ENCODE results near the gene PKIG. TPM values are rescaled to one million over a fixed set of nuclear protein-coding genes. Genes with fewer than 3 reads are reported as not detected.

Gene PKIG
- polyA plus RNA-seq, 1 donor (not counting 4 experiments of a cell fraction or from before 2014, with no cell fraction given) = 6.6 TPM

DNA sequence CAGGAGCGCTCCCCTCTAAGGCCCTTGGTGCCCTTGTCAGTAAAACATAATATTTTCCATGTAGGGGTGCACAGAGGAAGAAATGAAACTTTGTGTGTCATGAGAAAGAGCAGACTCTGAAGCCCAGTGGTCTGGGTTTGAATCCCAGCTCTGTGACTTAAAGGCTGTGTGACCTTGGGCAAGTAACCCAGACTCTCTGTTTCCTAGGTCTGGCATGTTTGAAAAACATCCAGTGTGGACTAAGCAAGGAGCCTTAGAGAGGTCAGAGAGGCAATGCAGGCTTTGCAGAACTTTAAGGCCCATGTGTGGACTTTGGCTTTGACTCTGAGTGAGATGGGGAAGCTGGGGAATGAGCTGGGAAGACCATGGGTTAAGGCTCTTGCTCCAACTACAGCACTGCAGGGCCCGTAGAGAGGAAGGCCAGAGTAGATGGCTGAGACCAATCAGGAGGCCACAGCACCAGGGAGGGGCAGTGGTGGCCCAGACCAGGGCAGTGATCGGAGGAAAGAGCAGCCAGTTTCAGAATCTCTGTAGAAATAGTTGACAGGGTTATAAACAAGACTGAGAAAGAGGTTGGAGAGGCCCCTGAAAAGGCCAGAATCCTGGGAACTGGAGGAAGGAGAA, 50.9 kb downstream of the PKIG start:
- Histone ChIP-seq H3K27me3 (ENCODE audit: control insufficient read depth, extremely low read depth, insufficient read depth, low read length) (no peaks in the 10 kb centered on the region), H3K9me1 (ENCODE audit: control insufficient read depth, extremely low read depth, insufficient read depth, low read length) (no peaks in the 10 kb centered on the region), H3K9ac (ENCODE audit: control insufficient read depth, extremely low read depth, insufficient read depth, low read length) (no peak overlapping the region), H3K4me2 (ENCODE audit: control insufficient read depth, extremely low read depth, insufficient read depth, low read depth, low read length) (no peak overlapping the region), H3K9me3 (ENCODE audit: control insufficient read depth, low read depth, low read length) (no peaks in the 10 kb centered on the region), H3K4me1 (ENCODE audit: control insufficient read depth, extremely low read depth, insufficient read depth, low read length) (no peaks in the 10 kb centered on the region), H4K20me1 (ENCODE audit: control insufficient read depth, extremely low read depth, insufficient read depth, low read length) (no peaks in the 10 kb centered on the region), H3K36me3 (ENCODE audit: control insufficient read depth in 2 of 2, extremely low read depth in 1 of 2, insufficient read depth in 2 of 2, low read length in 2 of 2) (peaks cover 5% of the 10 kb centered on the region in 2 experiments), H3K79me2 (ENCODE audit: control insufficient read depth, insufficient read depth, low read length) (no peaks in the 10 kb centered on the region), H2AFZ (ENCODE audit: control insufficient read depth, low read length) (no peak overlapping the region), H3K27ac (ENCODE audit: control insufficient read depth, insufficient read depth, low read length) (no peak overlapping the region), H3K4me3 (ENCODE audit: control insufficient read depth in 2 of 3, extremely low read depth in 1 of 3, insufficient read depth in 2 of 3, low read depth in 1 of 3, low read length in 3 of 3) (no peak overlapping the region)
- FAIRE-seq (no peak), DNase-seq (ENCODE audit: low read depth, low spot score) (no peak)
- dilution Hi-C loops (cut with MboI; ENCODE audit: extremely low pct_ligation_motif_present, low sequenced_read_pairs) = no loop called here
- TF ChIP-seq EZH2 (IDR thresholded peaks at IDR 0.05; ENCODE audit: low read length) = no peak
- TF ChIP-seq, protein P1, sequence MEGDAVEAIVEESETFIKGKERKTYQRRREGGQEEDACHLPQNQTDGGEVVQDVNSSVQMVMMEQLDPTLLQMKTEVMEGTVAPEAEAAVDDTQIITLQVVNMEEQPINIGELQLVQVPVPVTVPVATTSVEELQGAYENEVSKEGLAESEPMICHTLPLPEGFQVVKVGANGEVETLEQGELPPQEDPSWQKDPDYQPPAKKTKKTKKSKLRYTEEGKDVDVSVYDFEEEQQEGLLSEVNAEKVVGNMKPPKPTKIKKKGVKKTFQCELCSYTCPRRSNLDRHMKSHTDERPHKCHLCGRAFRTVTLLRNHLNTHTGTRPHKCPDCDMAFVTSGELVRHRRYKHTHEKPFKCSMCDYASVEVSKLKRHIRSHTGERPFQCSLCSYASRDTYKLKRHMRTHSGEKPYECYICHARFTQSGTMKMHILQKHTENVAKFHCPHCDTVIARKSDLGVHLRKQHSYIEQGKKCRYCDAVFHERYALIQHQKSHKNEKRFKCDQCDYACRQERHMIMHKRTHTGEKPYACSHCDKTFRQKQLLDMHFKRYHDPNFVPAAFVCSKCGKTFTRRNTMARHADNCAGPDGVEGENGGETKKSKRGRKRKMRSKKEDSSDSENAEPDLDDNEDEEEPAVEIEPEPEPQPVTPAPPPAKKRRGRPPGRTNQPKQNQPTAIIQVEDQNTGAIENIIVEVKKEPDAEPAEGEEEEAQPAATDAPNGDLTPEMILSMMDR (optimal IDR thresholded peaks at IDR 0.05 in 1 of 3, IDR thresholded peaks at IDR 0.05 in 1 of 3, conservative IDR thresholded peaks at IDR 0.05 in 1 of 3; ENCODE audit: extremely low read depth in 1 of 3, insufficient read depth in 2 of 3, low read length in 3 of 3) = no peak

DNA sequence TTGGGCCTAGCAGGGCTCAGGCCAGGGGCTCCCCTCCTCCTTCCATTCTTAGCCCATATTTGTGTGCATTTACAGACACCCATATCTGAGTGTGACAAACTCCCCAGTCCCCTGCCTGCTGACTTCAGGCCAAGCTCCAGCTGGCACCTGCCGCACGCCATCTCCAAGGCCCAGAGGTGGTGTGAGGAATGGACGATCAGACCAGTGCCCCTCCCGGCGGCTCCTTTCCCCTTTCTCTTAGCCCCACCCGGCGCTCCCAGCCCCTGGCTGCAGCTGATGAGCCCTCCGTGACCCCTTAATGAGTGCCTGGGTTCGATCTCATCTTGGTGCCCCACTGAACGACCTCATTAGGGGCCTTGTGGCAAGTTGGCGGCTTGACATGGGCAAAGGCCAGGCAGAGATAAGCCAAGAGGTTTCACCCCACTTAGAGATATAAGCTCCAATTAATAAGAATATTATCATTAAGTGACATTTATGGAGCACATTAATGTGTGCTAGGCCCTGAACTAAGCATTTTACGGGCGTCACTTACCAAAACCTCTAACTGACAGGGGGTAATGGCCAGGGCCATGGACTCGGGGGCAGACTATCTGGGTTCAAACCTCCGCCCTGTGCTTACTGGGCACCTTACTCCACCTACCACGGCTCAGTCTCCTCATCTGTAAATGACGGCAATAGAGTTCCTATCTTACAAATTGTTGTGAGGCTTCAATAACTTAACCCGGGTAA, 51.7 kb downstream of the PKIG start:
- no peak for DNase-seq (ENCODE audit: low read depth, low spot score)
- H3K36me3 ChIP-seq (ENCODE audit: control insufficient read depth in 2 of 2, extremely low read depth in 1 of 2, insufficient read depth in 2 of 2, low read length in 2 of 2) = peaks cover 4 to 5% of the 10 kb centered on the region in 2 experiments
- H3K9me1 ChIP-seq (ENCODE audit: control insufficient read depth, extremely low read depth, insufficient read depth, low read length) = no peaks in the 10 kb centered on the region
- H2AFZ ChIP-seq (ENCODE audit: control insufficient read depth, low read length) = no peak overlapping the region
- no peak for TF ChIP-seq EZH2 (IDR thresholded peaks at IDR 0.05; ENCODE audit: low read length)
- TF ChIP-seq, protein P1 (optimal IDR thresholded peaks at IDR 0.05 in 1 of 3, IDR thresholded peaks at IDR 0.05 in 1 of 3, conservative IDR thresholded peaks at IDR 0.05 in 1 of 3; ENCODE audit: extremely low read depth in 1 of 3, insufficient read depth in 2 of 3, low read length in 3 of 3) = no peak
- H3K27me3 ChIP-seq (ENCODE audit: control insufficient read depth, extremely low read depth, insufficient read depth, low read length) = no peaks in the 10 kb centered on the region
- H3K4me2 ChIP-seq (ENCODE audit: control insufficient read depth, extremely low read depth, insufficient read depth, low read depth, low read length) = no peak overlapping the region
- H3K4me3 ChIP-seq (ENCODE audit: control insufficient read depth in 2 of 3, extremely low read depth in 1 of 3, insufficient read depth in 2 of 3, low read depth in 1 of 3, low read length in 3 of 3) = no peak overlapping the region
- no peaks in the 10 kb centered on the region for H3K9me3 ChIP-seq (ENCODE audit: control insufficient read depth, low read depth, low read length)
- no peaks in the 10 kb centered on the region for H3K79me2 ChIP-seq (ENCODE audit: control insufficient read depth, insufficient read depth, low read length)
- no peaks in the 10 kb centered on the region for H3K4me1 ChIP-seq (ENCODE audit: control insufficient read depth, extremely low read depth, insufficient read depth, low read length)
- FAIRE-seq = no peak
- dilution Hi-C loops (cut with MboI; ENCODE audit: extremely low pct_ligation_motif_present, low sequenced_read_pairs) = no loop called here
- no peaks in the 10 kb centered on the region for H4K20me1 ChIP-seq (ENCODE audit: control insufficient read depth, extremely low read depth, insufficient read depth, low read length)
- no peak overlapping the region for H3K9ac ChIP-seq (ENCODE audit: control insufficient read depth, extremely low read depth, insufficient read depth, low read length)
- no peak overlapping the region for H3K27ac ChIP-seq (ENCODE audit: control insufficient read depth, insufficient read depth, low read length)
